Activated T-helper 1 cell treated with anti-CD3 and anti-CD28 coated beads, Interleukin-12 subunit alpha, Interleukin-12 subunit beta, Interleukin-2, Interleukin-4 antibody, amounts not matched to agents 30 ng/mL and 10 ng/mL and 1 ng/mL, durations not matched to agents 14 hours and 24 hours and 36 hours (primary cell): ENCODE data around the gene SLC6A9. TPM values are rescaled to one million over a fixed set of nuclear protein-coding genes. Genes with fewer than 3 reads are reported as not detected.

Experiments used
- DNase-seq: peaks from one replicate; pipeline ENCODE4 v3.0.0; 2021; ENCODE audit warnings: low spot score
- H3K27ac Mint-ChIP-seq: one replicate; pipeline ENCODE4 v1.8.0; 2021; ENCODE audit warnings: mild to moderate bottlenecking, mixed read lengths
- H3K27me3 Mint-ChIP-seq: one replicate; pipeline ENCODE4 v1.8.0; 2022; ENCODE audit warnings: mild to moderate bottlenecking, moderate library complexity, mixed read lengths; ENCODE audit not compliant: insufficient read depth
- H3K36me3 Mint-ChIP-seq: one replicate; pipeline ENCODE4 v1.8.0; 2021; ENCODE audit warnings: low read depth, mixed read lengths
- H3K4me1 Mint-ChIP-seq: one replicate; pipeline ENCODE4 v1.8.0; 2021; ENCODE audit warnings: low read depth, mixed read lengths
- H3K4me3 Mint-ChIP-seq: one replicate; pipeline ENCODE4 v1.8.0; 2021; ENCODE audit warnings: mild to moderate bottlenecking, moderate library complexity, mixed read lengths
- H3K9me3 Mint-ChIP-seq: one replicate; pipeline ENCODE4 v1.8.0; 2021; ENCODE audit warnings: mixed read lengths
- intact Hi-C: fragments of 100-400 bp; cut with micrococcal nuclease; formaldehyde crosslinking; loops from one replicate; pipeline ENCODE4 v1.15.1; 2024
- total RNA-seq: library from RNA; stranded (reverse); gene quantifications from 2 replicates; pipeline ENCODE4 v1.2.3, GENCODE V29; 2022

SLC6A9 gene
- total RNA-seq, 1 donor from 2014 or later, result 7.0 TPM

DNA sequence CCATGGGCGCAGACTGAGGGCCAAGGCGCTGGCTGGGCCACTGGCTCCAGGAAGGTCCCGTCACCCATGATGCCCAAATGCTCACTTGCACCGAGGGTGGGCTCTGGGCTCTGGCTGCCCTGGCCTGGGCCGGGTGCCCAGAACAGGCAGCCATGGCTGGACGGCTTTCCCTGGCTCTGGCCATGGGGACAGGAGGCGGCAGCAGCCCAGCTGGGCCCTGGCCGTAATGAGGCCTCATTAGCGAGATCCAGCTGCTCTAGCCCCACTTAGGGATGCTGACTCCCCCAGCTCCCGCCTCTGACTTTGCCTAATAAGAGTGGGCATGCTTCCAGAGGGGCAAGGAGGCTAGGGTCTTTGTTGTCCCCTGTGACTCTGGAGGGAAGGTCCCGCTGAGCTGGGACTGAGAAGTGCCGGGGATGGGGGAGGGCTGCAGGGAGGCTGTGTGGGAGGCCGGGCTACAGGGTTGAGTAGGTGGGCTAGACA is 11.8 kb downstream of the SLC6A9 start:
- Mint-ChIP-seq H3K4me3 (no peak overlapping the region), H3K9me3 (no peaks in the 10 kb centered on the region), H3K4me1 (no peaks in the 10 kb centered on the region), H3K27me3 (peaks cover 2% of the 10 kb centered on the region), H3K36me3 (peaks cover 2% of the 10 kb centered on the region), H3K27ac (no peak overlapping the region)
- DNase-seq, result no peak
- intact Hi-C loops, result no loop called here

DNA sequence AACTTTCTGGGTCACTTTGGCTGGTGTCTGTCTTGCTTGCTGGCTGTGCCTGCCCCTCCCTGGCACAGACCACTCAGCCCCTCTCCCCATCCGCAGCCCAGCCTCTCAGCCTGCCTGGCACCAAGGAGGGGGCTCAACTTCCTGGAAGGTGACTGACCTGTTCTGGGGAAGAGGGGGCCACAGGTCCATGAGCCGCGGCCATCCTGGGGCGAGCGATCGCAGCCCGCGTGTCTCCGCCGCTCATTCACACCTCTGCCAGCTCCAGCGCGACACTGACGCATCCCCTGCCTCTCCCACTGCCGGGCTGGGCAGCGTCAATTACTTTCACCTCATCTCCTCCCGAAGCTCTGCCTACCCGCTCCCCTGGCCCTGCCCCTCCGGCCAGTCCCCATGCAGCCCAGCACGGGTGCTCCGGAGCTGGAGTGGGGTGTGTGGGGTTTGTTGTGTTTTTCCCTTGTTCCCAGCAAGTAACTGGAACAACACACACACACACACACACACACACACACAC is 14.3 kb downstream of the SLC6A9 start:
- Mint-ChIP-seq H3K9me3 (no peaks in the 10 kb centered on the region), H3K27me3 (peaks cover 2% of the 10 kb centered on the region), H3K36me3 (no peaks in the 10 kb centered on the region), H3K4me3 (no peak overlapping the region), H3K27ac (no peak overlapping the region), H3K4me1 (no peaks in the 10 kb centered on the region)
- intact Hi-C loops, result no loop called here
- DNase-seq, result no peak

- intact Hi-C loops, result no loop called here
- H3K36me3 Mint-ChIP-seq, result no peaks in the 10 kb centered on the region
- H3K27me3 Mint-ChIP-seq, result peaks cover 2% of the 10 kb centered on the region
- no peaks in the 10 kb centered on the region for H3K4me1 Mint-ChIP-seq
- DNase-seq, result no peak
- H3K27ac Mint-ChIP-seq, result no peak overlapping the region
- no peak overlapping the region for H3K4me3 Mint-ChIP-seq
- no peaks in the 10 kb centered on the region for H3K9me3 Mint-ChIP-seq
Measured at GRCh38 chr1:44016041-44016889, 15.0 kb downstream of the SLC6A9 start.

DNA sequence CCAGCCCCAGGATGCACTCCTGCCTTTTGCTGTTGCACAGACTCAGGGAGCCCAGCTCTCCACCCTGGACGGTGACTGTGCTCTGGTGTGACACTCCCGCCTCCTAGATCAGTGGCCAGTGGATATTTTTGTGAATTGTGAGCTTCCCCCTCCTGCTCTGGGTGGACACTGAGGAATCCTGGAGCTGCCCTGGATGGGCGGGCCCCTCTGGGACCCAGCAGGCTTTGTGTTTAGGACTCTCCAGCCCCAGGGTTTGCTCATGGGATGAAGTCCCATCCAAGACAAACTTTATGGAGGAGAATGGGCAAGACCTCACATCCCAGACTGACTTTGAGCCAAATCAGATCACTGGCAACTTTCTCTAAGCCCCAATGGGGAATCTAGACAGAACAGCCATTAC is 16.1 kb downstream of the SLC6A9 start:
- Mint-ChIP-seq H3K9me3 (no peaks in the 10 kb centered on the region), H3K36me3 (no peaks in the 10 kb centered on the region), H3K27me3 (peaks cover 2% of the 10 kb centered on the region), H3K4me3 (no peak overlapping the region), H3K4me1 (no peaks in the 10 kb centered on the region), H3K27ac (no peak overlapping the region)
- intact Hi-C loops, result no loop called here
- no peak for DNase-seq

DNA sequence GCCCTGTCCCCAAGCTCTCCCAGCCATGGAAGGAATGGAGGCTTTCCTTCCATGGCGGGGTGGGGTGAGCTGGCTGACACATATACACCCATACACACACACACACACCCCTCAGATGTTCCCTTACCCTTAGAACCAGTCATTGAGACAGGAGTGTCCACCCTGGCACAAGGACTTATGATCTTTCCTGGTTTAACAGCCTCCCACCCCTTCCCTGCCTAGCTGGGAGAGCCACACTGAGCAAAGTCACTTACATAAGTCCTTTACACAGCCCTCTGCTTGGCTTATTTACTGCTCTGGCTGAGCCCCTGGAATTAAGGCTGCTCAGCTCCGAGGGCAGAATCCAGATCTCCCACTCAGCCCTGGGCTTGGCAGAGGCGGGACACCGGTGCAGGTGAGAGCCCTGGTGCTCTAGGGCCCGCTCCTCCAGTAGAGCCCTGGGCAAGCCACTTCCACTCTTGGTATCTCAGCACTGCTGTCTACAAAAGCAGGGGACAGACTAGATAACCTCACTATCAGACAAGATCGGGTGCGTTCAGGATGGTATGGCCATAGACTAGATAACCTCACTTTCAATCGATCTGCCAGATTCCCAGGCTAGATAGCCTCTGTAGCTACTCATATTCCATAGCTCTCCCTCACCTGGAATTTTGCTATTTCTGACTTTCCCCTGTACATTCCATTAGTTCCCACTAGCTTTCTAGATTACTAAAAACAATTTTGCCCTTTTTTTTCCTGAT is 16.7 kb downstream of the SLC6A9 start:
- no peak overlapping the region for H3K27ac Mint-ChIP-seq
- no peaks in the 10 kb centered on the region for H3K4me1 Mint-ChIP-seq
- H3K36me3 Mint-ChIP-seq, result no peaks in the 10 kb centered on the region
- no peaks in the 10 kb centered on the region for H3K9me3 Mint-ChIP-seq
- intact Hi-C loops, result no loop called here
- H3K27me3 Mint-ChIP-seq, result peaks cover 4% of the 10 kb centered on the region
- H3K4me3 Mint-ChIP-seq, result no peak overlapping the region
- no peak for DNase-seq

GRCh38 chr1:44013949-44014348 is 17.3 kb downstream of the SLC6A9 start:
- no peak for DNase-seq
- Mint-ChIP-seq H3K4me3 (no peak overlapping the region), H3K9me3 (no peaks in the 10 kb centered on the region), H3K27ac (no peak overlapping the region), H3K4me1 (no peaks in the 10 kb centered on the region), H3K36me3 (no peaks in the 10 kb centered on the region), H3K27me3 (peaks cover 4% of the 10 kb centered on the region)
- intact Hi-C loops, result no loop called here

- H3K27ac Mint-ChIP-seq, result no peak overlapping the region
Measured at GRCh38 chr1:44012941-44013609, 18.2 kb downstream of the SLC6A9 start.

DNA sequence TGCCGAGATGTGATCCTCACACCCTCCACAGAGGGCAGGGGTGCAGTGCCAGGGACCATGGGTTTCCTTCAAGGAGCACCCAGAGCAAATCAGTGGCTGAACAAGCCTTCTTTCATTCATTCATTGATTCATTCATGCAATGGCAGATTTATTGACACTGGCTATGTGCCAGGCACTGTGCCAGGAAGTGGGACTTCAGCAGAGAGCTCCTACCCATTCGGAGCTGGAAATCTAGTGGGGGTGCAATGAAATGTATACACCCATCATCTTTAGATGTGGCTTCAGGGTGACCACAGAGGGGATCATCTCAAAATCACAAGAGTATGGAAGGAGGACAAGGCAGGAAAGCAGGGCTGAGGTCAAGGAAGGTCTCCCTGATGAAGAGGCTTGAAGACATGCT is 18.9 kb downstream of the SLC6A9 start:
- no peak for DNase-seq
- H3K36me3 Mint-ChIP-seq, result no peaks in the 10 kb centered on the region
- no peaks in the 10 kb centered on the region for H3K9me3 Mint-ChIP-seq
- intact Hi-C loops, result no loop called here
- H3K27me3 Mint-ChIP-seq, result peaks cover 4% of the 10 kb centered on the region
- no peak overlapping the region for H3K27ac Mint-ChIP-seq
- H3K4me3 Mint-ChIP-seq, result no peak overlapping the region
- H3K4me1 Mint-ChIP-seq, result no peaks in the 10 kb centered on the region

More at GRCh38 chr1:44012941-44013609, 18.2 kb downstream of the SLC6A9 start:
- intact Hi-C loops, result no loop called here
- peaks cover 4% of the 10 kb centered on the region for H3K27me3 Mint-ChIP-seq
- no peaks in the 10 kb centered on the region for H3K9me3 Mint-ChIP-seq
- no peak for DNase-seq
- H3K36me3 Mint-ChIP-seq, result no peaks in the 10 kb centered on the region
- no peaks in the 10 kb centered on the region for H3K4me1 Mint-ChIP-seq
- H3K4me3 Mint-ChIP-seq, result no peak overlapping the region

GRCh38 chr1:44010935-44011471 is 20.3 kb downstream of the SLC6A9 start:
- no peak for DNase-seq
- intact Hi-C loops, result no loop called here
- no peaks in the 10 kb centered on the region for H3K36me3 Mint-ChIP-seq
- no peak overlapping the region for H3K27ac Mint-ChIP-seq
- H3K9me3 Mint-ChIP-seq, result no peaks in the 10 kb centered on the region
- H3K4me1 Mint-ChIP-seq, result no peaks in the 10 kb centered on the region
- H3K4me3 Mint-ChIP-seq, result no peak overlapping the region
- peaks cover 4% of the 10 kb centered on the region for H3K27me3 Mint-ChIP-seq

GRCh38 chr1:44008259-44008658 is 23.0 kb downstream of the SLC6A9 start:
- Mint-ChIP-seq H3K4me1 (no peaks in the 10 kb centered on the region), H3K36me3 (no peaks in the 10 kb centered on the region), H3K27me3 (peaks cover 1% of the 10 kb centered on the region), H3K4me3 (no peak overlapping the region), H3K9me3 (no peaks in the 10 kb centered on the region), H3K27ac (peak overlapping the region; percentile 44)
- DNase-seq, result no peak
- intact Hi-C loops, result no loop called here

- no peaks in the 10 kb centered on the region for H3K9me3 Mint-ChIP-seq
- intact Hi-C loops, result no loop called here
- H3K4me1 Mint-ChIP-seq, result no peaks in the 10 kb centered on the region
- H3K27ac Mint-ChIP-seq, result no peak overlapping the region
- no peak overlapping the region for H3K4me3 Mint-ChIP-seq
- H3K27me3 Mint-ChIP-seq, result no peaks in the 10 kb centered on the region
- no peaks in the 10 kb centered on the region for H3K36me3 Mint-ChIP-seq
- DNase-seq, result no peak
Measured at GRCh38 chr1:44002606-44003157, 28.6 kb downstream of the SLC6A9 start.

DNA sequence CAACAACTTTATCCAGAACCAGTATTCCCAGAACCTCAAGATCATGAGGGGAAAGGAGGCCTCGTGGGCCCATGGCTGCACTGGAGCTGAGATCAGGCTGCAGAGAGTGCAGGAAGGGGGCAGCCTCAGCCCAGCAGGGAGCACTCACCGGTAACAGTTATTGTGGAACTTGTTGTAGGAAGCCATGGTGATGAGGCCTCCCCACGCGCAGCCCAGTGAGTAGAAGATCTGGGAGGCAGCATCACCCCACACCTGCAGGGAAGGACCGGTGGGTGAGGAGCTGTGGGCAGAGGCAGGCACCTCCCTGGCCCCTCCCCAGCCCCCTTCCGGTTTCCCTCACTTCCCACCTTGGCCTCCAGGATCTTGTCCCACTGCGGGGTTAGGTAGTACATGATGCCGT is 29.1 kb downstream of the SLC6A9 start:
- no peaks in the 10 kb centered on the region for H3K4me1 Mint-ChIP-seq
- H3K27me3 Mint-ChIP-seq, result no peaks in the 10 kb centered on the region
- no peaks in the 10 kb centered on the region for H3K36me3 Mint-ChIP-seq
- DNase-seq, result no peak
- no peak overlapping the region for H3K4me3 Mint-ChIP-seq
- no peak overlapping the region for H3K27ac Mint-ChIP-seq
- no peaks in the 10 kb centered on the region for H3K9me3 Mint-ChIP-seq
- intact Hi-C loops, result no loop called here
